COR-L47 (cell line): ENCODE measurements around the gene TNN.

Experiments
- DNase-seq: peaks from one replicate; lab custom pipeline; 2025; lab: John Stamatoyannopoulos, UW

The TNN gene

GRCh38 chr1:175147569-175147968 lies 79.9 kb downstream of the TNN start:
- DNase-seq = no peak

GRCh38 chr1:175148068-175148467 lies 80.4 kb downstream of the TNN start:
- no peak for DNase-seq

- DNase-seq = no peak
Measured at GRCh38 chr1:175150596-175151319, 83.1 kb downstream of the TNN start.

GRCh38 chr1:175152006-175152652 lies 84.5 kb downstream of the TNN start:
- DNase-seq = no peak

GRCh38 chr1:175154629-175155472 lies 87.2 kb downstream of the TNN start:
- DNase-seq = no peak

- DNase-seq = no peak
Measured at GRCh38 chr1:175155473-175155856, 87.8 kb downstream of the TNN start.

- no peak for DNase-seq
Measured at GRCh38 chr1:175155936-175156335, 88.3 kb downstream of the TNN start.

GRCh38 chr1:175157200-175157599 lies 89.6 kb downstream of the TNN start:
- DNase-seq = no peak

GRCh38 chr1:175158170-175158591 lies 90.5 kb downstream of the TNN start:
- DNase-seq = no peak

- DNase-seq = no peak
Measured at GRCh38 chr1:175162955-175163354, 95.3 kb downstream of the TNN start.

GRCh38 chr1:175163702-175164101 lies 96.1 kb downstream of the TNN start:
- DNase-seq = no peak

- DNase-seq = no peak
Measured at GRCh38 chr1:175164751-175165150, 97.1 kb downstream of the TNN start.

- no peak for DNase-seq
Measured at GRCh38 chr1:175166746-175167145, 99.1 kb downstream of the TNN start.

- DNase-seq = no peak
Measured at GRCh38 chr1:175167861-175168260, 100.2 kb downstream of the TNN start.

GRCh38 chr1:175168782-175169181 lies 101.1 kb downstream of the TNN start:
- DNase-seq = no peak

GRCh38 chr1:175169286-175170018 lies 101.8 kb downstream of the TNN start:
- DNase-seq = no peak

GRCh38 chr1:175171036-175171913 lies 103.6 kb downstream of the TNN start:
- DNase-seq = no peak

- no peak for DNase-seq
Measured at GRCh38 chr1:175172503-175172902, 104.9 kb downstream of the TNN start.

- no peak for DNase-seq
Measured at GRCh38 chr1:175173531-175173930, 105.9 kb downstream of the TNN start.

- DNase-seq = no peak
Measured at GRCh38 chr1:175174309-175175102, 106.9 kb downstream of the TNN start.
